ENCODE results near the gene RHOT1. TPM values are rescaled to one million over a fixed set of nuclear protein-coding genes. Genes with fewer than 3 reads are reported as not detected.

The RHOT1 gene
- total RNA-seq, 1 donor from 2014 or later: 26.6 TPM

DNA sequence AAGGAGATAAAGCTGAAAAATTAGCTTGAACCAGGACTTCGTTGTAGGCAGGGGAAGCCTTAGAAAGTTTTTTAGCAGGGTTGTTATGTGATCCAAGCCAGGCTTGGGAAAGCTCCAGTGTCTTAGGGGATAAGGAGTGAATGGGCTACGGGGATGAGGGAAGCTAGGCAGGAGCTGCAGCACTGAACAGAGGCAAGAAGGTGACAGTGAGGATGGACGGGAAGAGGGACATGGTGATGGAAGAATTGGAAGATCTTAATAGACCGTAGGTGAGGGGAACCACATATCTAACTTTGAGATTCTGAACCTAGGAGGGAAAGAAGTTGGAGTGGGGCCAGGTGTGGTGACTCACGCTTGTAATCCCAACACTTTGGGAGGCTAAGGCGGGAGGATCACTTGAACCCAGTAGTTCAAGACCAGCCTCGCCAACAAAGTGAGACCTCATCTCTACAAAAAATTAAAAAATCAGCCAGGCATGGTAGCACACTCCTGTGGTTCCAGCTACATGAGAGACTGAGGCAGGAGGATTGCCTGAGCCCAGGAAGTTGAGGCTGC is 126.5 kb downstream of the RHOT1 start:
- DNase-seq (ENCODE audit: low read depth in 2 of 2): no peak

DNA sequence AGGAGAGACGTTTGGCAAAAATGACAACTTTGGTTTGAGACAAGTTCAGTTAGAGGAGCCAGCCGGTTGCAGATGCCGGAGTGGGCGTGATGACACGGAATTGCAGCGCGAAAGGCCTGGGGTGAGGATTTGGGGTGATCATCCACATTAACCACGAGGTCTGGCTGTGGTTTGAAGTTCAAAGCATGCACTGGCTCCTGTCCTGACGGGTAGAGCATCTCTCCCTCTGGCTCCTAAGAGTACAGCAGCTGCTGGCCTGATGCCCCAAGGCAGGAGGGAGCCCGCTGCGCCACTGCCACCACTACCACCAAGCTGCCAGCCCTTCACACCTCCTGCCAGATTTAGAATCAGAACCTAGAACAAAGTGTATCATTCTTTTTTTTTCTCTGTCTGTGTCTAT is 127.1 kb downstream of the RHOT1 start:
- no peak for DNase-seq (ENCODE audit: low read depth in 2 of 2)

DNA sequence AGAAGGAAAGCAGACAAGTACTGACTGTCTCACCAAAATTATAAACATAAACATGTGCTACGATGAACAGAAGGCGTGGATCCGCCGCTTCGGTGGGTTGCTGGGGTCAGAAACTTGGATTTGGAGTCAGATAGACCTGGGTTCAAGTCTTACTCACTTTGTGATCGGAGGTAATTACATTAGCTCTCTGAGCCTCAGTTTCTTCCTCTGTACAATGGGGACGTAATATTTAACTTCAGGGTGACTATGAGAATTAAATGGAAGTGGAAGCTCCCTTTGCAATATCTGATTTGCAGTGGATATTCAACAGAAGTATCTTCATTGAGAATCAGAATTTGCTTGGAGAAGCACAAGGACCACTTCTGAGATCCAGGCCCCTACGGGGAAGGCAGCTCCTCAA is 129.5 kb downstream of the RHOT1 start:
- DNase-seq (ENCODE audit: low read depth in 2 of 2): no peak

DNA sequence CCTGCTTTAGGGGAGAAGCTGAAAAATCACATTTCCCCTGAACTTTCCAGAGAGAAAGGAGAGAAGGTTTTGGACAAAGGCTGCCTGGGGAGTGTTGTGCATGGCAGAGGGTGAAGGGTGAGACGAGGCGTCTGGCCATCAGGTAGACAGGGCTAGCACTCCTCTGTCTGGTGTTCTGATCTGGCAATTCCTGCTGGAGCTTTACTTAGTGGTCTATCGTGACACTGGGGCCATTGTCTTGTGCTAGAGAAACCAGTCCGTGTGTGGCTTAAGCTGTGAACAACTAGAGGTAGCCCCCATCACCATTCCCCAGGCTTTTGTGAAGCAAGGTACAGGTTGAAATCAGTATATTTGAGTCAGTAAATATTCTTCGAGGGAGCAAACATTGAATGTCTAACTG is 131.8 kb downstream of the RHOT1 start:
- DNase-seq (ENCODE audit: low read depth in 2 of 2): no peak

DNA sequence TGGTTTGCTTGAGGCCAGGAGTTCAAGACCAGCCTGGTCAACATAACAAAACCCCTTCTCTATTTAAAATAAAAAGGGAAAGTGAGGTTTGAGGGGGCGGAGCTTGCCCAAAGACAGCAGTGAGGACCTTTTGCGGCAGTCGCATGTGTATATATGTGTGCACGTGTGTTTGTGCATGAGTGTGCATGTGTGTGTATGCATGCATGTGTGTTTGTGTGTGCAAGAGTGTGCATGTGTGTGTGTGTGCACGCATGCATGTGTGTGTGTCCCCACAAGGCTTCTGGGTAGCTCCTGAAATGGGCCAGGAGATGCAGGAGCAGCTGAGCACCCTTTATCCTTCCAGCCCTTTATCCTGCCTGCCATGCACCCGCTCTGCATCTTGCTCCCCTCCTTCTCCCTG is 132.3 kb downstream of the RHOT1 start:
- DNase-seq (ENCODE audit: low read depth in 2 of 2): no peak

Other genes with a start within 250 kb of the RHOT1 start
- 16.9 and 18.7 TPM in 2 replicates for gene UTP6, start 240.8 kb upstream of the RHOT1 start, total RNA-seq
- gene SUZ12, start 205.5 kb upstream of the RHOT1 start, total RNA-seq: 15.8 and 16.7 TPM in 2 replicates
- 5.9 and 8.9 TPM in 2 replicates for gene LRRC37B, start 135.1 kb upstream of the RHOT1 start, total RNA-seq
- under 0.01 and 0.13 TPM in 2 replicates for gene RHBDL3, start 123.3 kb downstream of the RHOT1 start, total RNA-seq
- gene C17orf75, start 199.7 kb downstream of the RHOT1 start, total RNA-seq: 16.6 and 24.9 TPM in 2 replicates
- gene ZNF207, start 207.7 kb downstream of the RHOT1 start, total RNA-seq: 67.8 and 80.4 TPM in 2 replicates

All from dermis microvascular lymphatic vessel endothelial cell (primary cell).